Stomach (tissue), 4 donors: ENCODE data around the gene EHMT1.

Experiments used
- POLR2A ChIP-seq, 4 donors: fragments of 450-650 bp; IDR thresholded peaks; one replicate each; pipeline ENCODE4 v1.6.1; 2016; ENCODE audit warnings: antibody characterized with exemption in 4 of 4, control low read depth in 2 of 4, mild to moderate bottlenecking in 1 of 4, moderate library complexity in 1 of 4
- TF ChIP-seq, protein P1 (sequence below), 7 experiments: fragments of 450-650 bp in 4 of 7; fragments of 200-600 bp in 3 of 7; sonication (generic) in 3 of 7; IDR thresholded peaks; one replicate each; pipeline ENCODE4 v1.5.1; 2016 to 2019; ENCODE audit warnings: antibody characterized with exemption in 7 of 7, control low read depth in 2 of 7, mild to moderate bottlenecking in 1 of 7

DNA sequence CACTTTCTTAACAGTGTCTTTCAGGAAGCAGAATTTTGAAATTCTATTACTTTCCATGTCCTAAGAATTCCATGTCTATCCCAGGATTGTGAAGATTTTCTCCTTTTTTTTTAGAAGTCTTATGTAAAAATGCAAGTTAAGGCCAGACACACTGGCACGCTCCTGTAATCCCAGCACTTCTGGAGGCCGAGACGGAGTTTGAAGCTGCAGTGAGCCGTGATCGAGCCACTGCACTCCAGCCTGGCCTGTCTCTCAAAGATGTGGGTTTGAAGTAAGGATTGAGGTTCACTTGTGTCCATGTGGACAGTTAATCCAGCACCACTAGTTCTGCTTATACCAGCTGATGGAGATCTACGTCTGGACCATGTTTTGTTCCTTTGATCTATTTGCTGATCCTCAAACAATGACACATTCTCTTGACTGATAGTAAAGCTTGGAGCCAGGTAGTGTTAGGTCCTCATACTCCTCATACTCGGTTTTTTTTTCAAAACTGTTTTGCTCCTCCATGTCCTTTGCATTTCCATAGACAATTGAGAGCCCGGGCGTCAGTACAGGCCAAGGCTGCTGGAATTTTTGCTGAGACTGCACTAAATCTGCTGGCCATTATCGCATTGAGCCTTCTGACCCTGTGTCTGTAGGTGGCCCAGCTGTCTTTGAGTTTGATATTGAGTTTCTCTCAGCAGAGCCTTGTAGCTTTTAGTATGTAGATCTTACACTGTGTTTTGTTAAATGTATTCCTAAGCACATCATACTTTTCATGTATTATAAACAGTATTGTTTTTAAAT lies 205.4 kb downstream of the EHMT1 start:
- TF ChIP-seq, protein P1, sequence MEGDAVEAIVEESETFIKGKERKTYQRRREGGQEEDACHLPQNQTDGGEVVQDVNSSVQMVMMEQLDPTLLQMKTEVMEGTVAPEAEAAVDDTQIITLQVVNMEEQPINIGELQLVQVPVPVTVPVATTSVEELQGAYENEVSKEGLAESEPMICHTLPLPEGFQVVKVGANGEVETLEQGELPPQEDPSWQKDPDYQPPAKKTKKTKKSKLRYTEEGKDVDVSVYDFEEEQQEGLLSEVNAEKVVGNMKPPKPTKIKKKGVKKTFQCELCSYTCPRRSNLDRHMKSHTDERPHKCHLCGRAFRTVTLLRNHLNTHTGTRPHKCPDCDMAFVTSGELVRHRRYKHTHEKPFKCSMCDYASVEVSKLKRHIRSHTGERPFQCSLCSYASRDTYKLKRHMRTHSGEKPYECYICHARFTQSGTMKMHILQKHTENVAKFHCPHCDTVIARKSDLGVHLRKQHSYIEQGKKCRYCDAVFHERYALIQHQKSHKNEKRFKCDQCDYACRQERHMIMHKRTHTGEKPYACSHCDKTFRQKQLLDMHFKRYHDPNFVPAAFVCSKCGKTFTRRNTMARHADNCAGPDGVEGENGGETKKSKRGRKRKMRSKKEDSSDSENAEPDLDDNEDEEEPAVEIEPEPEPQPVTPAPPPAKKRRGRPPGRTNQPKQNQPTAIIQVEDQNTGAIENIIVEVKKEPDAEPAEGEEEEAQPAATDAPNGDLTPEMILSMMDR (IDR thresholded peaks at IDR 0.05), result no peak
- no peak for TF ChIP-seq POLR2A (IDR thresholded peaks at IDR 0.05)
